H1 (cell line): Measurements from ENCODE around the gene MYL7. TPM values are rescaled to one million over a fixed set of nuclear protein-coding genes. Genes with fewer than 3 reads are reported as not detected.

Experiments
- CTCF ChIA-PET: fragments of 300-600 bp; sonication (Branson Sonifier 250); formaldehyde crosslinking; loops from one replicate; lab custom pipeline; 2021; ENCODE audit not compliant: partially characterized antibody; lab: Charles Lee
- POLR2A ChIA-PET: fragments of 300-600 bp; sonication (Branson Sonifier 250); formaldehyde crosslinking; loops from one replicate; lab custom pipeline; 2021; ENCODE audit warnings: inconsistent platforms; ENCODE audit not compliant: partially characterized antibody; lab: Charles Lee
- DNase-seq, 2 experiments: peaks; one replicate each; pipeline versions ENCODE4 v3.0.0 to v3.0.0-alpha.2; 2010 to 2022; ENCODE audit warnings: low spot score in 2 of 2, low read depth in 1 of 2, mixed read lengths in 1 of 2
- FAIRE-seq: peaks from 2 replicates; lab custom pipeline; 2011; peaks lifted over from hg19 to GRCh38; lab: Jason Lieb, UNC
- H2AFZ ChIP-seq: 2 replicates; pipeline ENCODE4 v1.8.1; 2012; ENCODE audit warnings: low read length, inconsistent platforms
- H2AK5ac ChIP-seq: 2 replicates; pipeline ENCODE4 v1.6.1; 2013; ENCODE audit warnings: low read depth, low read length
- H2BK120ac ChIP-seq: replicated peaks from 2 replicates; pipeline ENCODE3; 2013; ENCODE audit warnings: low read depth, low read length, inconsistent platforms
- H2BK12ac ChIP-seq: 2 replicates; pipeline ENCODE4 v1.6.1; 2013; ENCODE audit warnings: low read depth, low read length
- H2BK15ac ChIP-seq: 2 replicates; pipeline ENCODE4 v1.6.1; 2013; ENCODE audit warnings: low read length
- H2BK20ac ChIP-seq: 2 replicates; pipeline ENCODE4 v1.6.1; 2013; ENCODE audit warnings: low read length
- H2BK5ac ChIP-seq: 2 replicates; pipeline ENCODE4 v1.6.1; 2013; ENCODE audit warnings: low read depth, low read length
- H3K14ac ChIP-seq: 2 replicates; pipeline ENCODE4 v1.6.1; 2013; ENCODE audit warnings: inconsistent platforms; ENCODE audit not compliant: insufficient read length
- H3K18ac ChIP-seq: 2 replicates; pipeline ENCODE4 v1.6.1; 2013; ENCODE audit warnings: low read length; ENCODE audit errors: extremely low read depth
- H3K23ac ChIP-seq: 2 replicates; pipeline ENCODE4 v1.6.1; 2013; ENCODE audit warnings: inconsistent platforms; ENCODE audit not compliant: insufficient read length
- H3K23me2 ChIP-seq: 2 replicates; pipeline ENCODE4 v1.6.1; 2013; ENCODE audit warnings: low read depth, low read length
- H3K27ac ChIP-seq: 2 replicates; pipeline ENCODE4 v1.6.1; 2011; ENCODE audit warnings: low read depth, low read length, inconsistent platforms
- H3K27me3 ChIP-seq, 4 experiments: replicated peaks in 1 of 4; 1 replicate in 1 of 4; 2 replicates in 3 of 4; pipeline versions ENCODE4 v1.6.1 to v1.8.1; 2011 to 2013; ENCODE audit warnings: low read length in 3 of 4, mild to moderate bottlenecking in 3 of 4, inconsistent platforms in 2 of 4, mixed read lengths in 2 of 4, moderate library complexity in 1 of 4; ENCODE audit not compliant: control insufficient read depth in 3 of 4, insufficient read depth in 3 of 4; ENCODE audit errors: extremely low read depth in 1 of 4
- H3K36me3 ChIP-seq, 4 experiments: 2 replicates each; pipeline versions ENCODE4 v1.6.1 to v1.8.1; 2011 to 2013; ENCODE audit warnings: mild to moderate bottlenecking in 4 of 4, low read length in 3 of 4, moderate library complexity in 2 of 4, control low read depth in 1 of 4, inconsistent platforms in 1 of 4; ENCODE audit not compliant: insufficient read depth in 4 of 4, control insufficient read depth in 2 of 4
- H3K4ac ChIP-seq: replicated peaks from 2 replicates; pipeline ENCODE3; 2013; ENCODE audit warnings: low read length, low read depth, mixed read lengths, inconsistent platforms; ENCODE audit not compliant: insufficient read length
- H3K4me1 ChIP-seq, 4 experiments: replicated peaks in 1 of 4; 1 replicate in 1 of 4; 2 replicates in 3 of 4; pipeline versions ENCODE4 v1.6.1 to v1.8.1; 2011 to 2013; ENCODE audit warnings: low read length in 3 of 4, inconsistent platforms in 2 of 4, mixed read lengths in 1 of 4; ENCODE audit not compliant: insufficient read depth in 4 of 4, control insufficient read depth in 3 of 4
- H3K4me2 ChIP-seq, 2 experiments: 2 replicates each; pipeline versions ENCODE4 v1.6.1 to v1.8.1; 2011 to 2013; ENCODE audit warnings: low read depth in 2 of 2, low read length in 2 of 2, control low read depth in 1 of 2, inconsistent platforms in 1 of 2, mild to moderate bottlenecking in 1 of 2; ENCODE audit not compliant: insufficient read depth in 1 of 2
- H3K4me3 ChIP-seq, 4 experiments: fragments of 200-600, 300-600 bp in 1 of 4; sonication (generic), shearing (Covaris generic), sonication (Bioruptor Twin) in 1 of 4; 2 replicates each; pipeline versions ENCODE4 v1.5.1 to v1.8.1; 2011 to 2016; ENCODE audit warnings: low read length in 4 of 4, low read depth in 3 of 4, control low read depth in 2 of 4, inconsistent platforms in 2 of 4, mild to moderate bottlenecking in 2 of 4, mixed read lengths in 1 of 4, moderate library complexity in 1 of 4; ENCODE audit not compliant: insufficient read depth in 2 of 4; ENCODE audit errors: extremely low read depth in 1 of 4
- H3K56ac ChIP-seq: replicated peaks from 2 replicates; pipeline ENCODE3; 2013; ENCODE audit warnings: low read depth, mild to moderate bottlenecking, mixed read lengths, low read length, inconsistent platforms; ENCODE audit not compliant: insufficient read length
- H3K79me1 ChIP-seq: 2 replicates; pipeline ENCODE4 v1.6.1; 2013; ENCODE audit warnings: low read depth, low read length, control low read depth
- H3K79me2 ChIP-seq, 2 experiments: 2 replicates each; pipeline versions ENCODE4 v1.6.1 to v1.8.1; 2012 to 2013; ENCODE audit warnings: low read length in 2 of 2, mild to moderate bottlenecking in 2 of 2, inconsistent platforms in 1 of 2; ENCODE audit not compliant: insufficient read depth in 2 of 2, control insufficient read depth in 1 of 2
- H3K9ac ChIP-seq, 4 experiments: replicated peaks in 1 of 4; 1 replicate in 1 of 4; 2 replicates in 3 of 4; pipeline versions ENCODE4 v1.6.1 to v1.8.1; 2011 to 2013; ENCODE audit warnings: low read depth in 3 of 4, low read length in 3 of 4, control low read depth in 2 of 4, mild to moderate bottlenecking in 2 of 4, moderate library complexity in 2 of 4, inconsistent platforms in 1 of 4; ENCODE audit errors: extremely low read depth in 1 of 4
- H3K9me3 ChIP-seq, 2 experiments: 2 replicates each; pipeline versions ENCODE4 v1.6.1 to v1.8.1; 2012 to 2013; ENCODE audit warnings: mild to moderate bottlenecking in 2 of 2, moderate library complexity in 2 of 2, control low read depth in 1 of 2, inconsistent platforms in 1 of 2, low read depth in 1 of 2, low read length in 1 of 2, mixed read lengths in 1 of 2; ENCODE audit not compliant: insufficient read depth in 2 of 2
- H4K20me1 ChIP-seq, 2 experiments: replicated peaks in 1 of 2; 2 replicates each; pipeline versions ENCODE3 to v1.8.1; 2011 to 2013; ENCODE audit warnings: inconsistent platforms in 2 of 2, low read length in 2 of 2, mild to moderate bottlenecking in 1 of 2; ENCODE audit not compliant: insufficient read depth in 2 of 2, control insufficient read depth in 1 of 2
- H4K5ac ChIP-seq: 2 replicates; pipeline ENCODE4 v1.6.1; 2013; ENCODE audit warnings: low read length, low read depth, mixed read lengths, inconsistent platforms; ENCODE audit not compliant: insufficient read length
- H4K8ac ChIP-seq: 2 replicates; pipeline ENCODE4 v1.8.0; 2013; ENCODE audit warnings: mild to moderate bottlenecking, moderate library complexity, low read length, inconsistent platforms; ENCODE audit not compliant: insufficient read depth; ENCODE audit errors: extremely low read depth
- H4K91ac ChIP-seq: replicated peaks from 2 replicates; pipeline ENCODE3; 2013; ENCODE audit warnings: low read length, mixed read lengths, inconsistent platforms; ENCODE audit not compliant: insufficient read length
- ASH2L ChIP-seq: fragments of 200-600, 300-600 bp; sonication (generic); IDR thresholded peaks from one replicate; pipeline ENCODE4 v1.7.1; 2017; ENCODE audit warnings: low read length
- BCL11A ChIP-seq, 2 experiments: IDR thresholded peaks; one replicate each; pipeline ENCODE4 v1.6.1; 2011; ENCODE audit warnings: low read depth in 2 of 2, low read length in 2 of 2, mild to moderate bottlenecking in 2 of 2
- CBX5 ChIP-seq: fragments of 300-800, 300-1000 bp; sonication (generic); IDR thresholded peaks from 2 replicates; pipeline ENCODE4 v1.7.1; 2016; ENCODE audit warnings: antibody characterized with exemption, low read length, low read depth
- EGR1 ChIP-seq: IDR thresholded peaks from 2 replicates; pipeline ENCODE4 v1.6.1; 2011; ENCODE audit warnings: low read depth, low read length, borderline replicate concordance
- GTF2F1 ChIP-seq: IDR thresholded peaks from 2 replicates; pipeline ENCODE4 v1.6.1; 2012; ENCODE audit warnings: low read depth, low read length, improper control_type of control experiment, borderline replicate concordance
- JUND ChIP-seq: IDR thresholded peaks from 2 replicates; pipeline ENCODE4 v1.6.1; 2011; ENCODE audit warnings: mild to moderate bottlenecking, improper control_type of control experiment, low read length
- POLR2AphosphoS5 ChIP-seq: IDR thresholded peaks from 2 replicates; pipeline ENCODE4 v1.6.1; 2011; ENCODE audit warnings: low read depth, low read length
- RNF2 ChIP-seq: fragments of 200-900, 300-1000 bp; sonication (generic); IDR thresholded peaks from 2 replicates; pipeline ENCODE4 v1.7.1; 2016; ENCODE audit warnings: borderline replicate concordance, low read depth, mild to moderate bottlenecking, antibody characterized with exemption, low read length; ENCODE audit not compliant: poor library complexity, severe bottlenecking; ENCODE audit errors: missing control alignments
- SIX5 ChIP-seq: IDR thresholded peaks from 2 replicates; pipeline ENCODE4 v1.6.1; 2011; ENCODE audit warnings: mild to moderate bottlenecking, low read depth, low read length
- TAF7 ChIP-seq: optimal IDR thresholded peaks from 2 replicates; pipeline ENCODE3; 2011; ENCODE audit warnings: low read depth, mild to moderate bottlenecking, inconsistent platforms, low read length, moderate library complexity, borderline replicate concordance
- TEAD4 ChIP-seq: IDR thresholded peaks from 2 replicates; pipeline ENCODE4 v1.6.1; 2012; ENCODE audit warnings: low read depth, low read length, inconsistent platforms, mixed read lengths
- YY1 ChIP-seq: IDR thresholded peaks from 2 replicates; pipeline ENCODE4 v1.6.1; 2011; ENCODE audit warnings: low read depth, mild to moderate bottlenecking, low read length
- WGBS, 2 experiments: shearing (Covaris generic) in 1 of 2; methylation state at CpG; one replicate each; pipeline versions ENCODE4 v1.1.6 to v1.1.7; 2013 to 2015; ENCODE audit warnings: low lambda C conversion rate in 2 of 2, mixed read lengths in 2 of 2, inconsistent platforms in 1 of 2, low coverage in 1 of 2, missing lambda C conversion rate in 1 of 2; ENCODE audit not compliant: insufficient replicate concordance in 2 of 2, insufficient coverage in 1 of 2, insufficient read length in 1 of 2; ENCODE audit errors: extremely low coverage in 1 of 2, missing lambda C conversion rate in 1 of 2; 5-methylcytosine and 5-hydroxymethylcytosine counted together
- polyA plus RNA-seq, 7 experiments: library from polyadenylated mRNA; depleted of rRNA in 3 of 7; stranded (reverse) in 5 of 7; unstranded in 2 of 7; fragments of >200 nt in 5 of 7; fragments of 200-250 nt in 2 of 7; gene quantifications; 1 replicate in 5 of 7; 2 replicates in 1 of 7; 4 replicates in 1 of 7; pipeline versions ENCODE4 v1.2.1 to v1.2.3, GENCODE V29; 2011 to 2013; ENCODE audit warnings: missing spikeins in 2 of 7, mixed read lengths in 2 of 7
- total RNA-seq: library from RNA; stranded (reverse); fragmentation: NEBNext Ultra II Directional; extraction: Animal tissue kit (Norgen Biotek cat#: 25700); gene quantifications from 2 replicates; pipeline ENCODE4 v1.2.1, GENCODE V29; 2021
- TF ChIP-seq, protein P1 (sequence below): IDR thresholded peaks from 2 replicates; pipeline ENCODE4 v1.6.1; 2012; ENCODE audit warnings: low read length, inconsistent platforms

The MYL7 gene
- total and polyA plus RNA-seq, 2 of the 8 experiments (the other 6 are each of a cell fraction or from before 2014, with no cell fraction given) = 3.3 to 3.4 TPM

DNA sequence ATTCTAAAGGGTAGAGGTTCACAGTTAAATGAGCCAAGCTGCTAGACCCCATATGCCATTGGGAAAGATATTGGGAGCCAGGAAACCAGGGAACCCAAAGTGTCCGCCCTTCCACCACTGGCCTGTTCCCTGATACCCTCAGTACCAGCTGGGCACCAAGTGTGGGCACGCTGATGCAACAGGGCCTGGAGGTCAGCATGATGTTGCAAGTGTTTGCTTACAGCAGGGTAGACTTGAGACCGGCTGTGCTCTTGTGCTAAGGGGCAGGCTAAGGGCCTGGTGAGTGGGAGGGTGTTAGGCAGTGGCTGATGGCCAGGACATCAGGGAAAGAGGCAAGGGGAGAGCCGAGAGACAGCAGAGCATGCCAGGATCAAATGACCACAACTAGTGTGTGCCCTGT is 21.0 kb upstream of the MYL7 start:
- no peak for DNase-seq
- no peaks in the 10 kb centered on the region for H3K9me3 ChIP-seq
- TF ChIP-seq YY1 (no peak), POLR2AphosphoS5 (no peak), JUND (no peak), EGR1 (no peak), CBX5 (no peak), GTF2F1 (no peak), RNF2 (no peak), SIX5 (no peak), ASH2L (no peak), TAF7 (no peak), BCL11A (IDR thresholded peaks at IDR 0.05; ENCODE audit: low read depth in 2 of 2, low read length in 2 of 2) (no peak), TEAD4 (no peak)
- TF ChIP-seq, protein P1, sequence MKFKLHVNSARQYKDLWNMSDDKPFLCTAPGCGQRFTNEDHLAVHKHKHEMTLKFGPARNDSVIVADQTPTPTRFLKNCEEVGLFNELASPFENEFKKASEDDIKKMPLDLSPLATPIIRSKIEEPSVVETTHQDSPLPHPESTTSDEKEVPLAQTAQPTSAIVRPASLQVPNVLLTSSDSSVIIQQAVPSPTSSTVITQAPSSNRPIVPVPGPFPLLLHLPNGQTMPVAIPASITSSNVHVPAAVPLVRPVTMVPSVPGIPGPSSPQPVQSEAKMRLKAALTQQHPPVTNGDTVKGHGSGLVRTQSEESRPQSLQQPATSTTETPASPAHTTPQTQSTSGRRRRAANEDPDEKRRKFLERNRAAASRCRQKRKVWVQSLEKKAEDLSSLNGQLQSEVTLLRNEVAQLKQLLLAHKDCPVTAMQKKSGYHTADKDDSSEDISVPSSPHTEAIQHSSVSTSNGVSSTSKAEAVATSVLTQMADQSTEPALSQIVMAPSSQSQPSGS = no peak

More for the DNA sequence above, 21.0 kb upstream of the MYL7 start:
- Histone ChIP-seq H3K4ac (no peak overlapping the region), H4K20me1 (no peaks in the 10 kb centered on the region), H3K36me3 (no peaks in the 10 kb centered on the region), H3K23ac (no peak overlapping the region), H2AFZ (no peak overlapping the region), H3K14ac (peak overlapping the region; percentile 55), H3K27me3 (no peaks in the 10 kb centered on the region), H4K8ac (peak overlapping the region; percentile 65; the same call in 1 of the 2 replicates), H2BK20ac (no peak overlapping the region), H3K27ac (no peak overlapping the region), H3K4me2 (no peak overlapping the region), H2BK12ac (no peak overlapping the region), H3K79me2 (no peaks in the 10 kb centered on the region), H2BK15ac (no peak overlapping the region), H4K91ac (no peak overlapping the region), H3K79me1 (no peaks in the 10 kb centered on the region), H3K18ac (no peak overlapping the region), H3K23me2 (no peaks in the 10 kb centered on the region), H3K56ac (no peak overlapping the region), H4K5ac (no peak overlapping the region), H2BK120ac (no peak overlapping the region), H2BK5ac (no peak overlapping the region), H2AK5ac (no peak overlapping the region), H3K4me1 (peaks cover 2 to 5% (median 4%) of the 10 kb centered on the region in 4 experiments; a peak in 5 of 7 replicates), H3K4me3 (no peak overlapping the region), H3K9ac (no peak overlapping the region)
- CTCF ChIA-PET = interaction anchor here (0.8 kb wide), 1 partner anchor 31 kb away, joined by 3 read pairs; no protein-coding TSS in a partner anchor
- POLR2A ChIA-PET = no interaction called here
- WGBS, 2 experiments = 86% methylated on average over 4 of the region's 4 CpGs; no CpG with 5 or more reads in 1 of the 2 experiments
- no peak for FAIRE-seq
